D341Med (cell line): ENCODE measurements around the gene GPC5.
"Not testable (repeated sequence)": the region's sequence is repeated elsewhere in the genome, so short reads cannot be mapped to it uniquely, and the experiment has no call there.

Experiments
- DNase-seq: peaks from one replicate; pipeline ENCODE4 v3.0.0; 2012; ENCODE audit warnings: low spot score

Gene GPC5

DNA sequence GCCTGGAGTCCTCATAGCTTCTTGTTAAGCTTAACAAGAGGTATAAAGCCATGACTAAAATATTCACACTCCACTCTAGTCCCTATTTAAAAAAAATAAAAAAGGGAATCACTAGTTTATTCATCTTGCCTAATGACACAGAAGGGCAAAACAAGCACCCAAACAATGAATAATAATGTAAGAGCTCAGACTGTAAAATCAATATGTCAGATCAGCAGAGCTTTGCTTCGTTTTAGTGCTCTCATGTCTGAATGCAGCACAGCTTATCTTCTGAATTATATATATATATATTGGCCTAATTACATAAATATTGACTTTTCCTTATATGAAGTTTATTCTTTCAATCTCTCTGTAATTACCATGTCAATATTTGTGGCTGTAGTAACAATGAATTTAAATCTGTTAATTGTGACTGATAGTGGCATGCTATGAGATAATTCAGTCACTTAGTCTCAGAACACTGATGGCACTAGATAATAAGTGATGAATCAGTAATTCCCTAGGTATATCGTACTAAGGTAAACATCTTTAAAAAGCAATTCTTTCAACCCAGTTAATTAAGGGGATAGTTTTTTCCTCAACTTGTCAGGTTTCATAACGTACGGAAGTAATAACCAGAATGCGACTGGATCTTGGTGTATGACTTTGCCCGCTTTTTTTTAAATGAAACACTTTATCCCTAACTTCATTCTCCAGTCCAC is 1466.3 kb downstream of the GPC5 start:
- DNase-seq: no peak

DNA sequence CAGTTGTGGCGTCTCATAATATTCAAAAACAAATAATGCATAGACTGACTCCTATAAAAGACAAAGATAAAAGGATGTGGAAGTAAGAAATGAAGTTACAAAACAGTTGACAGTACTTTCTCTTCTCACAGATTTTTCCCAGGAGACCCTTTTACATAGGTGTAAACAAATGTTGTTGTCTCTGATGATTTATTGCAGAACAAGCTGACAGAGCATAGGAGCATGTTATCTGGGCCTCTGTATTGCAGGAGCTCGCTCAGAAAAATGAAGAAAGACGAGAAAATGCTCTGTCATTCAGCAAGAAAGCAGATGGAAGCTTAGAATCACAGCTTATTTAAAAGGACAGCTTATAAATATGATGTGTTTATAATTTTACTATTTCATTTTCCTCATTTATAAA is 1474.6 kb downstream of the GPC5 start:
- DNase-seq: no peak

DNA sequence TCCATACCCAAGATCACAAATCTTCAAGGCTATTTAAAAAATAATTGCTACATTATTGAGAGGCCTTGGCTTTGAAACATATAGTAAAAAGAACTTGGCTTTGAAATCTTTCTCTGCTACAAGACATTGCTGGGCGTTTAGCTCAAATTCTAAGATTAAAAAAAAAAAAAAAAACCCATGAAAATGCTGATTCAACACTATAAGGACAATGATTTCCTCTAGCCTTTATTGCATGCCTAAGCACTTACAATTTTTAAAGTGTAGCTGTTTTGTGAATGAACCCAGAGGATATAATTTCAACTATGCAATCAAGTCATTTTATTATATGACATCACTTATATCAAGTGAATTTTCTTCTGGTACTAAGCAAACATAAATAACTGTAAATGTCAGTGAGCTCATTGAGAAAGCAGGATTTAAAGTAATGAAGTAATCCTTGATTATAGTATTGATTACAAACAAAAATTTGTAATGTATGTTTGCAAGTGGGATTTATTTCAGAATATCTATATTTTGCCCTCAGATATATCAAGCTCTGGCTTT is 1488.2 kb downstream of the GPC5 start:
- no peak for DNase-seq

DNA sequence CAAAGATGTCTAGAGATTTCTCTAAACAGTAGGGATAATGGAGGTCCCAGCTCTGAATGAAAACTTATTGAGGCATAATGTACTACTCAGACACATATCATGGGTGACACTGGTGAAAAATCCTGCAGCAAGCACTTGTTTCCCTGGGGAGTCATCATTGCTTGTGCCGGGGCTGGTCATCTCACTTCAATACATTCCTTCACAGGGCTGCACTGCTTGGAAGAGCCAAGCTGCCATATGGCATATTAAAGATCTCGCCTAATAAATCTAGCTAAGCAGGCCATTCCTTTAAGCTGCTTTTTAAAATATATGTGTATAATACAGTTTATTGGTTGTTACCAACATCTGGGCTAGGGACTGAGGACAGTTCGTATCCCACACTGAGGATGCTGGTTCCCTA is 1496.0 kb downstream of the GPC5 start:
- no peak for DNase-seq

DNA sequence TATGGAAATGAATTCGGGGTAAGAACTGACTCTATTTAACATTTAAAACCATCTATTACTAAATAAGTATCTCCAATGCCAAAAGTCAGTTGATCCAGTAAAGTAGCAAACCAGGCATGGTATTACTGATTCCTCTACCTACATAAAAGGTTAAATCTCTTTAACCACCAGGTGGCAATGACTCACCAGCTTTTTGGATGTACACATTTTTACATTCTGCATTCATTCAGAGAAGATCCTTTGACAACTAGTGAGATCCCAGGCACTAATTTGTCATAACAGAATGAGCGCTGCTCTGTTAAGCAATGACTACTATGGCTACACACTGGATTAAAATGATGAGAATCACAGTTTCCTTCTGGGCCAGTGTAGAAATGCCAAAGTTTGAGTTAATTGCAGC is 1498.4 kb downstream of the GPC5 start:
- peak; percentile 28 for DNase-seq

DNA sequence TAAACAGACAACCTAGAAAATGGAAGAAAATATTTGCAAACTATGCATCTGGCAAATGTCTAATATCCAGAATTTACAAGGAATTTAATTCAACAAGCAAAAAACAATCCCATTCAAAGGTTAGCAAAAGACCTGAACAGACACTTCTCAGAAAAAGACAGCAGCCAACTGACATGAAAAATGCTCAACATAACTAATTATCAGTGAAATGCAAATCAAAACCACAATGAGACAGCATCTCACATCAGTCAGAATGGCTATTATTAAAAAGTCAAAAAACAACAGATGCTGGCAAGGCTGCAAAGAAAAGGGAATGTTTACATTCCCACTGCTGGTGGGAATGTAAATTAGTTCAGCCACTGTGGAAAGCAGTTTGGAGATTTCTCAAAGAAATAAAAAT is 1500.5 kb downstream of the GPC5 start:
- DNase-seq: not testable (repeated sequence)

DNA sequence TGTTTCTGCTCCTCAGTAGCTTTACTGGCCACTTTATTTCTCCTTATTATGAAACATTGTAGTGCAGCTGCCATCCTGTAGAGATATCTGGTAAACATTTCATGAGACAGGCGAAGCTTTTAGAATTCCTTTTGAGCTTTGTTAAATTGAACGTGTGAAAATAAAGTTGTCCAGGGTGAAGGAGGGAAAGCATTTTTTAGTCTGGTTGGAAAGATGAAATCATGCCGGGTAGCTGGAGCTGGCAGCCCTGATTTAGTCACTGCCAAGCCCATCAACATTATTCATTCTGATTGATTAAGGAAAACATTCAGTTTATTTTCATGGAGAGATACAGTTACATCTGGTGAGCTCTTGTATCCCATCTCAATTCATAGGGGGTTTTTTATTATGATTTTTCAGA is 1502.0 kb downstream of the GPC5 start:
- DNase-seq: no peak

DNA sequence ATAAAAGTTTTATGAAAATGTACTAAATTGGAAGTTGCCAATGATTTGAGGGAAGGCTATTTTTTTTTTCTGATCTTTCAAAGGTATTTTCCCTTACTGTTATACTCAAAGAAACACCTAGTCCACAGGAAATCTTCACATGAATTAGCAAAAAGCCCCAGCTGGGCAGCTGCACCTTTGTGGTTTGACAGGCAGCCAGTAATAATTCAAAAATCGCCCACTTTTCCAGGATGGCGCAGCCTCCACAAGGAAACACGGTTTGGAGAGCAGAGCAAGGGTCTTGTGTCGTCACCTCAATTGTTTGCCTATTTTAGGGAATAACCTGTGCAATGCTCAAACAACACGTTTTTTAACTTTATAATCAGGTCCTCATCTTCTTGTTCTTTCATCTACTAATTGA is 1503.3 kb downstream of the GPC5 start:
- no peak for DNase-seq

DNA sequence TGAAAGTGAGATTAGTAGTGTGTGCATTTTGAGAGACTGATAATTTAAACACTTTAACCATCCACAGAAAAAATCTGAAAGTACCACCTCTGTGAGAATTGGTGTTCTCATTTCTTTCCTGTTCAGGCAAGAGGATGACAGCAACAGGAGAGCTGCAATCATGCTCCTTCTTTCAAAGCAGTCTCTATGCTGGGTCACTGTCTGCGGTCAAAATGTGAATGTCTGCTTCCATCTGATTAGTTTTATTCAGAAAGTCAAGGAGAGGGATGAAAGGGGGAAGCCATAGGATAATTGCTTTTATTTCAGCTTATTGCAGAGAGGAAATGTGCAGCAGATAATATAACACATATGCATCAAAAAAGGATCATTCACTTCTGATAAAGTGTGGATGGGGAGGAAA is 1514.2 kb downstream of the GPC5 start:
- DNase-seq: no peak

DNA sequence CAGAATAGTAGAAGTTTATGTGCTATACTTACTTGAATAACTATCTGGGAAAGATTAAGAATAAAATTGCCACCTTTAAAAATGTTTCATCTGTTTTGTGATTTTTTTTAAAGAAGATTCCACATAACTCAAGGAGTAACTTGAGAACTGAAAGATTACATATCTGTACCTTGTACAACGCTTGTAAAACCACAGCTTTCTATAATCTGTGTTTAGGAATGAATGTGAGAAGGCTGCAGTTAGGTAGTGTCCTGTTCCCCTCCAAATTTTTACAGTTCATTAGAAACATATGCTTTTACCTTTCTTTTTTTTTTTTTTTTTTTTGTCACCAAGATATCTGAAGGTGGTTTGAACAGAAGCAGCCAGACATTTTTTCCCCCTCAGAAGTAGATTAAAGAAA is 1515.4 kb downstream of the GPC5 start:
- no peak for DNase-seq
